Stimulated activated CD4-positive, alpha-beta T cell treated with anti-CD3 and anti-CD28 coated beads, Interleukin-4, amount 100 ng/mL, for 48 hours (primary cell): ENCODE measurements around the gene TBRG4.

Source experiments
- DNase-seq, 2 donors: peaks; one replicate each; pipeline ENCODE4 v3.0.0-alpha.2; 2020; ENCODE audit warnings: low read depth in 2 of 2

TBRG4 gene

DNA sequence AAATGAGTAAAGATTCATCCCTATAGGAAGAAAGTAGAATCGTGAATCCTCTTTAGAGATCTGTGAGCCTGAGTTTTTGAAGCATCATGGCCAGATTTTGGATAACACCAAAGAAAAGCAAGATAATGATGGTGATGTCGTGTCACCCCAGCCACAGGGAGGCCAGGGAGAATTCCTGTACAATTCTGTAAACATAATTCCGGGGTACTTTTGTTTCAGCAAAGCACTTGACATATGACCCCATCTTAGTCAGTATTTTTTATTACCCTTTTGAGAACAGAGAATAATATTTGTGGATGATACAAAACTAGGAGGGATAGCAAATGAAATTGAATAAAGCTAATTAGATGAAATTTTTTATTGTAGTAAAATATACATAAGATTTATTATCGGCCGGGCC is 56.5 kb downstream of the TBRG4 start:
- no peak for DNase-seq

DNA sequence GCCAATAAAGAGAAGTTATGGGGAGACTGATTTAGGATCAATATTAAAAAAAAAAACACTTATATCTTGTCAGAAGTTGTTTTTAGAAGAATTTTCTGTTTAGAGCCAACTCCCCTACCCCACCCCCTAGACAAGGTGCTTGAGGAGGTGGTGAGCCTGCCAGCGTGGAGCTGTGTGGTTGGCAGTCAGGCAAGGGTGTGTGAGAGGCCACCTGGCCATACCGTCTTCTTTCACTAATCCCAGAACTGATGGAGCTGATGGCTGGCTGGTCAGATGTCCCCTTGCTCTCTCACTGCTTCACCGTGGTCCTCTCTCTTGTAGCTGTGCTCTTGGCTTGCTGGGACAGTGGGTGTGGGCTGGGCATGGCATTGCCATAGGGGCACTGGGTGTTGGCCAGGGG is 57.1 kb downstream of the TBRG4 start:
- no peak for DNase-seq

DNA sequence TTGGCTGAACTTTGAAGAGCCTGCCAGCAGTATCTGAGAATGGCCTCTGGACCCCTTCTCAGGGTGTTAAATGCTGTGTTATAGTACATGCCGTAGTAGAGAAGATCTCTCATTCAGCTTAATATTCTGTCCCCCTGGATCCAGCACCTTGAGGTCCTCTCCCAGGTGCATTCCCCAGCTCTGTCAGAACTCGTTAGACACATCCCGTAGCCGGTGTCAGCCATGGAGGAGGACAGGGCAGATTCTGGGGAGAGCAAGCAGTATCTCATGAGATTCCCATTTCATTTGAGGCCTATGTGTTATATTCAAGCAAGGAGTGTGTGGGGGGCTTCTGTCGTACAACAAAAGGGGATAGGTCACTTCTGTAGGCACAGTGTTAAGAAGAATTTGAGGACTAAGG is 57.6 kb downstream of the TBRG4 start:
- DNase-seq, result no peak

DNA sequence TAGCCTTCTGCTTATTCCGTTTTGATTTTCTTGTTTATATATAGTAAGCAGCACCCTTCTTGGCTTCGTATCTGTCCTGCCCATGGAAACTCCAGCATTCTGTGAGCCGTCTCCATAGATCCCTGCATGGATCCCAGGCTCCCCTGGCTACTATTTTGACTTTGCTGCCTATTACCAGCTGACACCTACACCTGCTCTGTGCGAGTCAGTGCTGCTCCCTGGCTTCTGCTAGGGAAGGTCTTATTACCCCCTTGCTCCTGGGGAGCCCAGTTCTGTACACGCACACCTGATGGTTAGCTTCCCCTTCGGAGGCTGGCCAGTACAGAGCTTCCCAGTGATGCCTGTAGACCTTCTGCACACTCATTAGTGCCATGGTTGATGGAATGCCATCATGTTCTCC is 58.1 kb downstream of the TBRG4 start:
- no peak for DNase-seq

DNA sequence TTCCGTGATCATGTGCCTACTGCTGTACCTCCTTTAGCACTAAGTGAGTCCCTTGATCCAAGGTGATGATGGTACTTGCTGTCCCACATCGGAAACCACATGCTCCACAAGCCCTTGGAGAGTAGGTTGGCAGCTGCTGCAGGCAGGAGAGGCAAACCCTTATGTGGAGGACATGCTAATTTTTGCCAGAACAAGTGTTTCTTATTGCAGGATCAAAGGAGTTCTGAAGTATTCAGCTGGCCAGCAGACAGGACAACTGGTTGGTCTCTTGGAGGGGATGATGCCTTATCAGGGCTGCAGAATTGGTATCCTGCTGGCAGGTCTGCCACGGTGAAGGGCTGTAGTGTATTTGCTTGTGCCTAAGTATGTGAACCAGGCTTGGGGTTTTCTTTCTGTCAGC is 59.5 kb downstream of the TBRG4 start:
- DNase-seq, result no peak

DNA sequence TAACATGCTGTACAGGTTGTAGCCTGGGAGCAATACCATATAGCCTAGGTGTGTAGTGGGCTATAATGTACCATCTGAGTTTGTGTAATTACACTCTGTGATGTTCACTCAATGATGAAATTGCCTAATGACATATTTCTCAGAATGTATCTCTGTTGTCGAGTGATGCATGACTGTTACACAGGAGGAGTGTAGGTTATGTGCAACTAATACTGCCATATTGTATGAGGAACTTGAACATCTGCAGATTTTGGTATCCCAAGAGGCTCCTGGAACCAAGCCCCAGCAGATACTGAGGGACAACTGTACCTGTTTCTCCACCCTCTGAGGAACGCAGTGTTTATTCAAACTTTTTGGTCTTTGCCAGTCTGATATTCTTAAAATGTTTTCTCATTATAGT is 61.3 kb downstream of the TBRG4 start:
- no peak for DNase-seq
